Lower leg skin (tissue), 3 donors: ENCODE measurements around the gene CDR2.

Experiments used
- POLR2A ChIP-seq, 2 donors: fragments of 450-650 bp; IDR thresholded peaks; one replicate each; pipeline ENCODE4 v1.6.1; 2016 to 2017; ENCODE audit warnings: antibody characterized with exemption in 2 of 2, mild to moderate bottlenecking in 1 of 2, moderate library complexity in 1 of 2
- TF ChIP-seq, protein P1 (sequence below), 3 donors: fragments of 450-650 bp; IDR thresholded peaks; one replicate each; pipeline ENCODE4 v1.5.1; 2016; ENCODE audit warnings: antibody characterized with exemption in 3 of 3, mild to moderate bottlenecking in 3 of 3, moderate library complexity in 2 of 3

DNA sequence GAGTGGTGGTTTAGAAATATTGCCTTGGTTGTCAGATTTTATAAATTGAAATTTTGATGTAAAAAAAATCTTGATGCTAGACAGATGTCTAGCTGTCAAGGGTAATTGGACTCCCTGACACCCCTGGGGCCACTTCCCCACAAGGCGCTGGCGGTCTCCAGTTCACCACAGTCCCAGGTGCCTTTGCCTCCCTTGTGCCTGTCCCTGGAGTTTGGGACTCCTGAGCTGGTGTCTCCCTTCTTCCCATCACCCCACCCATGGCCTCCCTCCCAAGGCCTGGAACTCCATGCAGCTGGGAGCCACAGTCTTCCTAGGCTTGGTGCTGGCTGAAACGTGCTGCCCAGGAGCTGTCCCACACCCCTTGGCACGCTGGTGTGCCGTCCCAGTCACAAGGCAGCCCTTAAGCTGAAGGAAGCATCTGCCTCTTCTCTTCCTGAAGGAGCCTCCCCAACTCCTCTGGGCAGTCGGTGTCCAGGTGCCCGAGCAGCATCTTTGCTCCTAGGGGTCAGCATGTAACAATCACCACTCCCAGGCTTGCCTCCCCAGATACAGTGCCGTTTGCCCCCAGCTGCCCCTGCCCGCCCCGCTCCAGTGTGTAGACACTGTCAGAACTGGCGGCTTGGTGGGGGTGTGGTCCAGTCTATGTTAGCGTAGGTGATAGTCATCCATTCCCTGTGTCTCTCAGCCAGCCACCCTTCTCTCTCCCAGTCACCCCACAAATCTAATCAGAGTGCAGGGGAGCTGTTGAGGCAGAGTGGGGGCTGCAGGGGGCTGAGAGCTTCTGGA is 51.1 kb downstream of the CDR2 start:
- TF ChIP-seq, protein P1, sequence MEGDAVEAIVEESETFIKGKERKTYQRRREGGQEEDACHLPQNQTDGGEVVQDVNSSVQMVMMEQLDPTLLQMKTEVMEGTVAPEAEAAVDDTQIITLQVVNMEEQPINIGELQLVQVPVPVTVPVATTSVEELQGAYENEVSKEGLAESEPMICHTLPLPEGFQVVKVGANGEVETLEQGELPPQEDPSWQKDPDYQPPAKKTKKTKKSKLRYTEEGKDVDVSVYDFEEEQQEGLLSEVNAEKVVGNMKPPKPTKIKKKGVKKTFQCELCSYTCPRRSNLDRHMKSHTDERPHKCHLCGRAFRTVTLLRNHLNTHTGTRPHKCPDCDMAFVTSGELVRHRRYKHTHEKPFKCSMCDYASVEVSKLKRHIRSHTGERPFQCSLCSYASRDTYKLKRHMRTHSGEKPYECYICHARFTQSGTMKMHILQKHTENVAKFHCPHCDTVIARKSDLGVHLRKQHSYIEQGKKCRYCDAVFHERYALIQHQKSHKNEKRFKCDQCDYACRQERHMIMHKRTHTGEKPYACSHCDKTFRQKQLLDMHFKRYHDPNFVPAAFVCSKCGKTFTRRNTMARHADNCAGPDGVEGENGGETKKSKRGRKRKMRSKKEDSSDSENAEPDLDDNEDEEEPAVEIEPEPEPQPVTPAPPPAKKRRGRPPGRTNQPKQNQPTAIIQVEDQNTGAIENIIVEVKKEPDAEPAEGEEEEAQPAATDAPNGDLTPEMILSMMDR (IDR thresholded peaks at IDR 0.05), result no peak
- TF ChIP-seq POLR2A (IDR thresholded peaks at IDR 0.05), result no peak
